Measurements from ENCODE around the gene MAP1B. TPM values are rescaled to one million over a fixed set of nuclear protein-coding genes. Genes with fewer than 3 reads are reported as not detected.
"Not testable (repeated sequence)": the region's sequence is repeated elsewhere in the genome, so short reads cannot be mapped to it uniquely, and the experiment has no call there.

MAP1B gene
- polyA plus RNA-seq, 3 donors, result 0.02 TPM; not detected in 2

- no peak overlapping the region for H3K9ac ChIP-seq (ENCODE audit: insufficient read depth, low read length, poor library complexity, severe bottlenecking)
- no peak overlapping the region for H3K27ac ChIP-seq (ENCODE audit: low read depth in 1 of 2, low read length in 2 of 2)
- no peaks in the 10 kb centered on the region for H4K20me1 ChIP-seq (ENCODE audit: insufficient read depth, low read length)
- H3K4me2 ChIP-seq (replicated peaks; ENCODE audit: extremely low read depth, low read length, poor library complexity, severe bottlenecking), result no peak overlapping the region
- WGBS (ENCODE audit: insufficient coverage), result no CpG with 5 or more reads among the region's 2 CpGs
- no peaks in the 10 kb centered on the region for H3K79me2 ChIP-seq (ENCODE audit: insufficient read depth, low read length)
- peaks cover 0 to 4% (median 0%) of the 10 kb centered on the region in 7 donors for H3K9me3 Mint-ChIP-seq
- peaks cover 16 to 43% (median 25%) of the 10 kb centered on the region in 3 donors for H3K27me3 Mint-ChIP-seq (ENCODE audit: low read depth in 3 of 3)
- H3K36me3 Mint-ChIP-seq, result no peaks in the 10 kb centered on the region
- H3K36me3 ChIP-seq (replicated peaks in 1 of 2; ENCODE audit: control insufficient read depth in 1 of 2, insufficient read depth in 2 of 2, low read length in 2 of 2), result no peaks in the 10 kb centered on the region
- H3K27me3 ChIP-seq (ENCODE audit: control insufficient read depth in 2 of 2, insufficient read depth in 2 of 2, low read length in 2 of 2), result peaks cover 3 to 33% of the 10 kb centered on the region in 2 donors
- H3K9me3 ChIP-seq (replicated peaks in 1 of 2; ENCODE audit: control insufficient read depth in 1 of 2, insufficient read depth in 1 of 2, low read length in 2 of 2), result no peaks in the 10 kb centered on the region
- H3K4me1 Mint-ChIP-seq, result peaks cover 3% of the 10 kb centered on the region
- no peak for DNase-seq
- H3K4me1 ChIP-seq (ENCODE audit: control insufficient read depth in 1 of 2, insufficient read depth in 2 of 2, low read length in 2 of 2), result no peaks in the 10 kb centered on the region
- no peak overlapping the region for H3K4me3 ChIP-seq (replicated peaks in 1 of 3; ENCODE audit: low read depth in 2 of 3, low read length in 3 of 3)
- TF ChIP-seq, protein P1, sequence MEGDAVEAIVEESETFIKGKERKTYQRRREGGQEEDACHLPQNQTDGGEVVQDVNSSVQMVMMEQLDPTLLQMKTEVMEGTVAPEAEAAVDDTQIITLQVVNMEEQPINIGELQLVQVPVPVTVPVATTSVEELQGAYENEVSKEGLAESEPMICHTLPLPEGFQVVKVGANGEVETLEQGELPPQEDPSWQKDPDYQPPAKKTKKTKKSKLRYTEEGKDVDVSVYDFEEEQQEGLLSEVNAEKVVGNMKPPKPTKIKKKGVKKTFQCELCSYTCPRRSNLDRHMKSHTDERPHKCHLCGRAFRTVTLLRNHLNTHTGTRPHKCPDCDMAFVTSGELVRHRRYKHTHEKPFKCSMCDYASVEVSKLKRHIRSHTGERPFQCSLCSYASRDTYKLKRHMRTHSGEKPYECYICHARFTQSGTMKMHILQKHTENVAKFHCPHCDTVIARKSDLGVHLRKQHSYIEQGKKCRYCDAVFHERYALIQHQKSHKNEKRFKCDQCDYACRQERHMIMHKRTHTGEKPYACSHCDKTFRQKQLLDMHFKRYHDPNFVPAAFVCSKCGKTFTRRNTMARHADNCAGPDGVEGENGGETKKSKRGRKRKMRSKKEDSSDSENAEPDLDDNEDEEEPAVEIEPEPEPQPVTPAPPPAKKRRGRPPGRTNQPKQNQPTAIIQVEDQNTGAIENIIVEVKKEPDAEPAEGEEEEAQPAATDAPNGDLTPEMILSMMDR (IDR thresholded peaks at IDR 0.05), result no peak
- intact Hi-C loops (cut with micrococcal nuclease), result no loop called here
- H2AFZ ChIP-seq (ENCODE audit: insufficient read depth, low read depth, low read length, poor library complexity, severe bottlenecking), result no peak overlapping the region
- no peak overlapping the region for H3K4me3 Mint-ChIP-seq
- no peak overlapping the region for H3K27ac Mint-ChIP-seq
Observed at GRCh38 chr5:72170101-72170500, 62.8 kb downstream of the MAP1B start.

DNA sequence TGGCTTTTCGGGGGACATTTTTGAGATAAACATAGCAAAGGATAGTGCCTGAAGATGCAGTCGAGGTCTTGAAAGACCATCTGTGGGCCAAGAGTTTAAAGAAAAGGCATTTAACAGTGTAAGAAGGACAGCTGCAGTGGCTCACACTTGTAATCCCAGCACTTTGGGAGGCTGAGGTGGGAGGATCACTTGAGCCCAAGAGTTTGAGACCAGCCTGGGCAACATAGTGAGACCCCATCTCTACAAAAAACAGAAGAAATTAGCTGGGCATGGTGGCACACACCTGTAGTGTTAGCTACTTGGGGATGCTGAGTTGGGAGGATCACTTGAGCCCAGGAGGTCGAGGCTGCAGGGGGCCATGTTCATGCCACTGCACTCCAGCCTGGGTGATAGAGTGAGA lies 63.9 kb downstream of the MAP1B start:
- H3K36me3 Mint-ChIP-seq; H3K4me1 Mint-ChIP-seq; H3K4me3 Mint-ChIP-seq; H3K9me3 ChIP-seq (replicated peaks in 1 of 2; ENCODE audit: control insufficient read depth in 1 of 2, insufficient read depth in 1 of 2, low read length in 2 of 2); H3K27ac Mint-ChIP-seq; H3K9me3 Mint-ChIP-seq; H2AFZ ChIP-seq (ENCODE audit: insufficient read depth, low read depth, low read length, poor library complexity, severe bottlenecking); H3K79me2 ChIP-seq (ENCODE audit: insufficient read depth, low read length); H3K36me3 ChIP-seq (replicated peaks in 1 of 2; ENCODE audit: control insufficient read depth in 1 of 2, insufficient read depth in 2 of 2, low read length in 2 of 2); H4K20me1 ChIP-seq (ENCODE audit: insufficient read depth, low read length); H3K4me1 ChIP-seq (ENCODE audit: control insufficient read depth in 1 of 2, insufficient read depth in 2 of 2, low read length in 2 of 2); intact Hi-C loops (cut with micrococcal nuclease); H3K4me2 ChIP-seq (replicated peaks; ENCODE audit: extremely low read depth, low read length, poor library complexity, severe bottlenecking); H3K27ac ChIP-seq (ENCODE audit: low read depth in 1 of 2, low read length in 2 of 2); H3K9ac ChIP-seq (ENCODE audit: insufficient read depth, low read length, poor library complexity, severe bottlenecking); H3K4me3 ChIP-seq (replicated peaks in 1 of 3; ENCODE audit: low read depth in 2 of 3, low read length in 3 of 3); DNase-seq: not testable (repeated sequence)
- peaks cover 14 to 40% (median 20%) of the 10 kb centered on the region in 3 donors for H3K27me3 Mint-ChIP-seq (ENCODE audit: low read depth in 3 of 3)
- peaks cover 3 to 29% of the 10 kb centered on the region in 2 donors for H3K27me3 ChIP-seq (ENCODE audit: control insufficient read depth in 2 of 2, insufficient read depth in 2 of 2, low read length in 2 of 2)
- 97% methylated on average over 2 of the region's 3 CpGs for WGBS (ENCODE audit: insufficient coverage)
